Measurements from ENCODE around the gene SSBP3.

DNA sequence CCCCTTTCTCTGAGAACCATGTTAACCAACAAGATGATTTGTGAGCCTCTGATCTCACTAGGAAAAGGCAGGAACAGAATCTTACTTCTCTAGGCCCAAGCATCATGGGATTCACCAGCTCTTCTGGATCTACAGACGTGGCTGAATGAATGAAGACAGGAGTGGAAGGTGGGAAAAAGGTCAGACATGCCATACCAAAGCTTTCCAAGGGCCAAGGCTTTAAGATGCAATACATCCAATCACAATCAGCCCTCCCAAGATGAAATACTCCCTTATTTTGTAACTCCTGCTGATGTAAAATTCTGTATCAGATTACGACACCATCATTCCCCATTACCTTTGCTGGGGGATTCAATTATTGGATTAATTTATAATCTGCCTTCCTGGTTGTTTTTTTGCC, 80.9 kb downstream of the SSBP3 start:
- TF ChIP-seq, protein P1, sequence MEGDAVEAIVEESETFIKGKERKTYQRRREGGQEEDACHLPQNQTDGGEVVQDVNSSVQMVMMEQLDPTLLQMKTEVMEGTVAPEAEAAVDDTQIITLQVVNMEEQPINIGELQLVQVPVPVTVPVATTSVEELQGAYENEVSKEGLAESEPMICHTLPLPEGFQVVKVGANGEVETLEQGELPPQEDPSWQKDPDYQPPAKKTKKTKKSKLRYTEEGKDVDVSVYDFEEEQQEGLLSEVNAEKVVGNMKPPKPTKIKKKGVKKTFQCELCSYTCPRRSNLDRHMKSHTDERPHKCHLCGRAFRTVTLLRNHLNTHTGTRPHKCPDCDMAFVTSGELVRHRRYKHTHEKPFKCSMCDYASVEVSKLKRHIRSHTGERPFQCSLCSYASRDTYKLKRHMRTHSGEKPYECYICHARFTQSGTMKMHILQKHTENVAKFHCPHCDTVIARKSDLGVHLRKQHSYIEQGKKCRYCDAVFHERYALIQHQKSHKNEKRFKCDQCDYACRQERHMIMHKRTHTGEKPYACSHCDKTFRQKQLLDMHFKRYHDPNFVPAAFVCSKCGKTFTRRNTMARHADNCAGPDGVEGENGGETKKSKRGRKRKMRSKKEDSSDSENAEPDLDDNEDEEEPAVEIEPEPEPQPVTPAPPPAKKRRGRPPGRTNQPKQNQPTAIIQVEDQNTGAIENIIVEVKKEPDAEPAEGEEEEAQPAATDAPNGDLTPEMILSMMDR (IDR thresholded peaks at IDR 0.05): no peak
- no peak for TF ChIP-seq POLR2A (IDR thresholded peaks at IDR 0.05)
